Upper lobe of left lung (tissue), 6 donors: ENCODE measurements around the gene SNX33. TPM values are rescaled to one million over a fixed set of nuclear protein-coding genes. Genes with fewer than 3 reads are reported as not detected.

Source experiments
- ATAC-seq, 2 donors: fragments of 200-7000 bp; cut with Tn5 transposase; one replicate each; pipeline ENCODE4 v1.9.1; 2022; ENCODE audit warnings: mild to moderate bottlenecking in 2 of 2, moderate library complexity in 2 of 2; ENCODE audit not compliant: low FRiP score in 2 of 2
- DNase-seq, 2 donors: peaks; one replicate each; pipeline ENCODE4 v3.0.0-alpha.2; 2019 to 2020
- H3K27ac ChIP-seq, 4 donors: fragments of 200-600 bp; sonication (generic); one replicate each; pipeline ENCODE4 v1.5.1; 2016 to 2019
- H3K27me3 ChIP-seq, 4 donors: fragments of 200-600 bp; sonication (generic); one replicate each; pipeline ENCODE4 v1.5.1; 2017 to 2019
- H3K36me3 ChIP-seq, 4 donors: fragments of 200-600 bp; sonication (generic); one replicate each; pipeline ENCODE4 v1.5.1; 2016 to 2019
- H3K4me1 ChIP-seq, 4 donors: fragments of 200-600 bp; sonication (generic); one replicate each; pipeline ENCODE4 v1.5.1; 2018 to 2019
- H3K4me3 ChIP-seq, 4 donors: fragments of 200-600 bp; sonication (generic); one replicate each; pipeline ENCODE4 v1.5.1; 2017 to 2019; ENCODE audit warnings: mild to moderate bottlenecking in 2 of 4, moderate library complexity in 1 of 4
- H3K9me3 ChIP-seq, 4 donors: fragments of 200-600 bp; sonication (generic); one replicate each; pipeline ENCODE4 v1.5.1; 2018 to 2019
- CTCF ChIP-seq, 6 experiments: fragments of 450-650 bp in 4 of 6; fragments of 200-600 bp in 2 of 6; sonication (generic) in 2 of 6; IDR thresholded peaks; one replicate each; pipeline ENCODE4 v1.5.1; 2016 to 2019; ENCODE audit warnings: antibody characterized with exemption in 6 of 6
- EP300 ChIP-seq, 4 donors: sonication (generic); formaldehyde crosslinking; IDR thresholded peaks; one replicate each; pipeline ENCODE4 v1.5.1; 2017; ENCODE audit warnings: antibody characterized with exemption in 4 of 4, control low read depth in 2 of 4
- POLR2A ChIP-seq, 4 donors: fragments of 450-650 bp; IDR thresholded peaks; one replicate each; pipeline ENCODE4 v1.5.1; 2016 to 2017; ENCODE audit warnings: antibody characterized with exemption in 4 of 4, mild to moderate bottlenecking in 2 of 4
- POLR2AphosphoS5 ChIP-seq, 2 donors: sonication (generic); formaldehyde crosslinking; IDR thresholded peaks; one replicate each; pipeline ENCODE4 v1.5.1; 2017; ENCODE audit warnings: antibody characterized with exemption in 2 of 2
- WGBS, 2 donors: methylation state at CpG; one replicate each; pipeline ENCODE4 v1.1.5; 2017 to 2018; 5-methylcytosine and 5-hydroxymethylcytosine counted together
- total RNA-seq, 6 donors: library from RNA; depleted of rRNA in 4 of 6; stranded (reverse); fragments of >200 nt in 4 of 6; gene quantifications; one replicate each; pipeline versions ENCODE4 v1.1.0 to v1.2.1, GENCODE V29; 2016 to 2021
- donor health status: DM: no; HTN: no; CAD: no; lungs with moderate emphysema.
- donor health status: DM: no; HTN: yes; CAD: no; lungs with severe emphysema.

Gene SNX33
- total RNA-seq, 6 donors from 2014 or later, result 26.7 to 46.1 (median 31.7) TPM

- H3K9me3 ChIP-seq, result no peaks in the 10 kb centered on the region
- peak overlapping the region; percentile 58 to 87 (median 70) for H3K27ac ChIP-seq
- DNase-seq, result peak in 1 of 2 donors; percentile 76
- TF ChIP-seq POLR2A (IDR thresholded peaks at IDR 0.05), result no peak
- no peak for TF ChIP-seq EP300 (IDR thresholded peaks at IDR 0.05)
- TF ChIP-seq POLR2AphosphoS5 (IDR thresholded peaks at IDR 0.05), result no peak
- no peak for TF ChIP-seq CTCF (IDR thresholded peaks at IDR 0.05)
- no peaks in the 10 kb centered on the region for H3K36me3 ChIP-seq
- H3K4me1 ChIP-seq, result peaks cover 14 to 26% (median 21%) of the 10 kb centered on the region in 4 donors
- 70 to 74% methylated on average over 6 to 13 of the region's 14 CpGs for WGBS, 2 donors
- H3K27me3 ChIP-seq, result no peaks in the 10 kb centered on the region
- H3K4me3 ChIP-seq, result no peak overlapping the region
- ATAC-seq, result peak; percentile 17 to 58
Measured at GRCh38 chr15:75672646-75673425, 25.1 kb downstream of the SNX33 start.

GRCh38 chr15:75673426-75674235 is 25.9 kb downstream of the SNX33 start:
- Histone ChIP-seq H3K4me1 (peaks cover 12 to 23% (median 20%) of the 10 kb centered on the region in 4 donors), H3K27me3 (no peaks in the 10 kb centered on the region), H3K27ac (peak overlapping the region; percentile 58 to 87 (median 70)), H3K9me3 (no peaks in the 10 kb centered on the region), H3K4me3 (no peak overlapping the region), H3K36me3 (no peaks in the 10 kb centered on the region)
- peak in 1 of 2 donors; percentile 13 for TF ChIP-seq POLR2AphosphoS5 (IDR thresholded peaks at IDR 0.05)
- no peak for TF ChIP-seq EP300 (IDR thresholded peaks at IDR 0.05)
- WGBS, 2 donors, result 70 to 73% methylated on average over 10 of the region's 10 CpGs
- ATAC-seq (peak; percentile 68 to 80), DNase-seq (peak in 1 of 2 donors; percentile 39)

- ATAC-seq (no peak), DNase-seq (peak in 1 of 2 donors; percentile 79)
- Histone ChIP-seq H3K9me3 (no peaks in the 10 kb centered on the region), H3K27ac (peak overlapping the region in 2 of 4 donors; percentile 67 to 87), H3K27me3 (no peaks in the 10 kb centered on the region), H3K36me3 (no peaks in the 10 kb centered on the region), H3K4me1 (peaks cover 12 to 23% (median 20%) of the 10 kb centered on the region in 4 donors), H3K4me3 (no peak overlapping the region)
- TF ChIP-seq POLR2A (IDR thresholded peaks at IDR 0.05) (no peak), EP300 (IDR thresholded peaks at IDR 0.05) (no peak), POLR2AphosphoS5 (IDR thresholded peaks at IDR 0.05) (no peak), CTCF (IDR thresholded peaks at IDR 0.05) (no peak)
- 79 to 82% methylated on average over 2 to 8 of the region's 8 CpGs for WGBS, 2 donors
Measured at GRCh38 chr15:75674366-75674765, 26.7 kb downstream of the SNX33 start.

- no peak for TF ChIP-seq POLR2AphosphoS5 (IDR thresholded peaks at IDR 0.05)
- peak overlapping the region in 2 of 4 donors; percentile 12 to 61 for H3K27ac ChIP-seq
- no peaks in the 10 kb centered on the region for H3K27me3 ChIP-seq
- H3K4me1 ChIP-seq, result peaks cover 12 to 23% (median 20%) of the 10 kb centered on the region in 4 donors
- H3K9me3 ChIP-seq, result no peaks in the 10 kb centered on the region
- H3K36me3 ChIP-seq, result no peaks in the 10 kb centered on the region
- ATAC-seq (no peak), DNase-seq (peak in 1 of 2 donors; percentile 81)
- 77 to 90% methylated on average over 20 to 37 of the region's 41 CpGs for WGBS, 2 donors
- H3K4me3 ChIP-seq, result no peak overlapping the region
Measured at GRCh38 chr15:75675579-75676404, 28.1 kb downstream of the SNX33 start.

- Histone ChIP-seq H3K27ac (peak overlapping the region in 1 of 4 donors; percentile 61), H3K9me3 (no peaks in the 10 kb centered on the region), H3K4me1 (peaks cover 12 to 23% (median 19%) of the 10 kb centered on the region in 4 donors), H3K4me3 (no peak overlapping the region), H3K27me3 (no peaks in the 10 kb centered on the region), H3K36me3 (no peaks in the 10 kb centered on the region)
- TF ChIP-seq CTCF (IDR thresholded peaks at IDR 0.05) (no peak), POLR2AphosphoS5 (IDR thresholded peaks at IDR 0.05) (no peak), POLR2A (IDR thresholded peaks at IDR 0.05) (no peak), EP300 (IDR thresholded peaks at IDR 0.05) (no peak)
- no peak for ATAC-seq
- DNase-seq, result peak in 1 of 2 donors; percentile 77
- WGBS, 2 donors, result 91 to 96% methylated on average over 7 to 24 of the region's 30 CpGs
Measured at GRCh38 chr15:75676688-75677464, 29.2 kb downstream of the SNX33 start.
